Breast epithelium (tissue), 3 donors: ENCODE measurements around the gene PDCD4.

Experiments
- POLR2A ChIP-seq: fragments of 450-650 bp; IDR thresholded peaks from one replicate; pipeline ENCODE4 v1.6.1; 2016; ENCODE audit warnings: antibody characterized with exemption, mild to moderate bottlenecking, moderate library complexity
- TF ChIP-seq, protein P1 (sequence below), 3 donors: fragments of 450-650 bp; IDR thresholded peaks; one replicate each; pipeline ENCODE4 v1.5.1; 2016 to 2017; ENCODE audit warnings: antibody characterized with exemption in 3 of 3, mild to moderate bottlenecking in 3 of 3, moderate library complexity in 3 of 3

DNA sequence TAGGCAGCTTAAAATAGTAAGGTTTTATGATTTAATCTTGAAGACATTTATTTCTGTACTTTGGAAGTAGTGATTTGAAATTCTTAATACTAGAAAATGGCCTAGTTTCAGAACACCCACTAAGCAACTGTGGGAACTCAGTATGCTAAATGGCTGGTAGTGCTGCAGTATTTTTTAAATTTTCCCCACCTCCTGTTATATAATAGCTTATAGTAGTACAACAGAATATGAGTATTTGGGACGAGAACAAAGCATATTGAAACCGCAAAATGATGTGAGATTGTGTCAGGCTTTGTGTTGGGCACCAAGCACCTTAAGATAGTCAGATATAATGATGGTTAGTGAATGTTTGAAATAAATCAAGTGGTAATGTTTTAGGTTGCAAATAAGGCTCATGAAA, 55.7 kb downstream of the PDCD4 start:
- TF ChIP-seq, protein P1, sequence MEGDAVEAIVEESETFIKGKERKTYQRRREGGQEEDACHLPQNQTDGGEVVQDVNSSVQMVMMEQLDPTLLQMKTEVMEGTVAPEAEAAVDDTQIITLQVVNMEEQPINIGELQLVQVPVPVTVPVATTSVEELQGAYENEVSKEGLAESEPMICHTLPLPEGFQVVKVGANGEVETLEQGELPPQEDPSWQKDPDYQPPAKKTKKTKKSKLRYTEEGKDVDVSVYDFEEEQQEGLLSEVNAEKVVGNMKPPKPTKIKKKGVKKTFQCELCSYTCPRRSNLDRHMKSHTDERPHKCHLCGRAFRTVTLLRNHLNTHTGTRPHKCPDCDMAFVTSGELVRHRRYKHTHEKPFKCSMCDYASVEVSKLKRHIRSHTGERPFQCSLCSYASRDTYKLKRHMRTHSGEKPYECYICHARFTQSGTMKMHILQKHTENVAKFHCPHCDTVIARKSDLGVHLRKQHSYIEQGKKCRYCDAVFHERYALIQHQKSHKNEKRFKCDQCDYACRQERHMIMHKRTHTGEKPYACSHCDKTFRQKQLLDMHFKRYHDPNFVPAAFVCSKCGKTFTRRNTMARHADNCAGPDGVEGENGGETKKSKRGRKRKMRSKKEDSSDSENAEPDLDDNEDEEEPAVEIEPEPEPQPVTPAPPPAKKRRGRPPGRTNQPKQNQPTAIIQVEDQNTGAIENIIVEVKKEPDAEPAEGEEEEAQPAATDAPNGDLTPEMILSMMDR (IDR thresholded peaks at IDR 0.05) = no peak
- no peak for TF ChIP-seq POLR2A
